ENCODE data around the gene PLD1. TPM values are rescaled to one million over a fixed set of nuclear protein-coding genes. Genes with fewer than 3 reads are reported as not detected.

The PLD1 gene
- total RNA-seq, 2 experiments from 2014 or later = 0.22 to 1.0 TPM

GRCh38 chr3:171607452-171607851, 202.8 kb downstream of the PLD1 start:
- peaks cover 8% of the 10 kb centered on the region for H3K27me3 Mint-ChIP-seq

GRCh38 chr3:171606151-171606751, 204.0 kb downstream of the PLD1 start:
- no peak for TF ChIP-seq CTCF (IDR thresholded peaks at IDR 0.05)
- H3K9me3 ChIP-seq (ENCODE audit: control insufficient read depth in 1 of 2, insufficient read depth in 1 of 2, low read length in 2 of 2) = no peaks in the 10 kb centered on the region
- H3K4me1 Mint-ChIP-seq (ENCODE audit: low read depth) = no peaks in the 10 kb centered on the region
- H3K36me3 ChIP-seq (ENCODE audit: insufficient read depth, low read length) = no peaks in the 10 kb centered on the region
- POLR2A ChIA-PET = no interaction called here
- no peak overlapping the region for H3K4me3 Mint-ChIP-seq
- no peak overlapping the region for H3K4me3 ChIP-seq (ENCODE audit: low read length)
- DNase-seq = no peak
- no peaks in the 10 kb centered on the region for H3K9me3 Mint-ChIP-seq
- ATAC-seq (ENCODE audit: poor library complexity) = no peak
- H3K27ac Mint-ChIP-seq = no peak overlapping the region
- H3K4me1 ChIP-seq (ENCODE audit: insufficient read depth, low read length) = no peaks in the 10 kb centered on the region
- H3K27ac ChIP-seq (ENCODE audit: low read depth in 1 of 2, low read length in 2 of 2) = no peak overlapping the region
- CTCF ChIA-PET = no interaction called here
- H3K27me3 ChIP-seq (ENCODE audit: control insufficient read depth in 1 of 2, insufficient read depth in 2 of 2, low read length in 2 of 2) = no peaks in the 10 kb centered on the region
- H3K27me3 Mint-ChIP-seq = peaks cover 8% of the 10 kb centered on the region
- H3K36me3 Mint-ChIP-seq (ENCODE audit: low read depth) = no peaks in the 10 kb centered on the region
- intact Hi-C loops (cut with DNase I, micrococcal nuclease) = no loop called here

More at GRCh38 chr3:171607452-171607851, 202.8 kb downstream of the PLD1 start:
- Mint-ChIP-seq H3K9me3 (no peaks in the 10 kb centered on the region), H3K36me3 (ENCODE audit: low read depth) (no peaks in the 10 kb centered on the region), H3K4me1 (ENCODE audit: low read depth) (no peaks in the 10 kb centered on the region), H3K4me3 (no peak overlapping the region), H3K27ac (no peak overlapping the region)
- no peak for TF ChIP-seq CTCF (IDR thresholded peaks at IDR 0.05)
- H3K27me3 ChIP-seq (ENCODE audit: control insufficient read depth in 1 of 2, insufficient read depth in 2 of 2, low read length in 2 of 2) = no peaks in the 10 kb centered on the region
- intact Hi-C loops (cut with DNase I, micrococcal nuclease) = no loop called here
- ChIA-PET CTCF (no interaction called here), POLR2A (no interaction called here)
- no peak overlapping the region for H3K27ac ChIP-seq (ENCODE audit: low read depth in 1 of 2, low read length in 2 of 2)
- H3K4me1 ChIP-seq (ENCODE audit: insufficient read depth, low read length) = no peaks in the 10 kb centered on the region
- DNase-seq (no peak), ATAC-seq (ENCODE audit: poor library complexity) (no peak)
- H3K4me3 ChIP-seq (ENCODE audit: low read length) = no peak overlapping the region
- H3K9me3 ChIP-seq (ENCODE audit: control insufficient read depth in 1 of 2, insufficient read depth in 1 of 2, low read length in 2 of 2) = no peaks in the 10 kb centered on the region
- no peaks in the 10 kb centered on the region for H3K36me3 ChIP-seq (ENCODE audit: insufficient read depth, low read length)

GRCh38 chr3:171604370-171604769, 205.9 kb downstream of the PLD1 start:
- CTCF ChIA-PET = no interaction called here
- no peaks in the 10 kb centered on the region for H3K36me3 Mint-ChIP-seq (ENCODE audit: low read depth)
- H3K4me3 ChIP-seq (ENCODE audit: low read length) = no peak overlapping the region
- H3K27ac ChIP-seq (ENCODE audit: low read depth in 1 of 2, low read length in 2 of 2) = no peak overlapping the region
- no peak for TF ChIP-seq CTCF (IDR thresholded peaks at IDR 0.05)
- no peaks in the 10 kb centered on the region for H3K9me3 Mint-ChIP-seq
- H3K4me1 Mint-ChIP-seq (ENCODE audit: low read depth) = no peaks in the 10 kb centered on the region
- no peak overlapping the region for H3K27ac Mint-ChIP-seq
- no peak overlapping the region for H3K4me3 Mint-ChIP-seq
- POLR2A ChIA-PET = no interaction called here
- intact Hi-C loops (cut with DNase I, micrococcal nuclease) = no loop called here
- H3K27me3 ChIP-seq (ENCODE audit: control insufficient read depth in 1 of 2, insufficient read depth in 2 of 2, low read length in 2 of 2) = no peaks in the 10 kb centered on the region
- no peak for ATAC-seq (ENCODE audit: poor library complexity)
- H3K27me3 Mint-ChIP-seq = peaks cover 8% of the 10 kb centered on the region
- H3K9me3 ChIP-seq (ENCODE audit: control insufficient read depth in 1 of 2, insufficient read depth in 1 of 2, low read length in 2 of 2) = no peaks in the 10 kb centered on the region
- DNase-seq = no peak
- H3K4me1 ChIP-seq (ENCODE audit: insufficient read depth, low read length) = no peaks in the 10 kb centered on the region
- H3K36me3 ChIP-seq (ENCODE audit: insufficient read depth, low read length) = no peaks in the 10 kb centered on the region

Data from CD4-positive, alpha-beta T cell (primary cell).